GM13977 (cell line): ENCODE data around the gene CCNY.

Source experiments
- DNase-seq: peaks from one replicate; pipeline ENCODE4 v3.0.0; 2012; ENCODE audit warnings: low spot score
- in situ Hi-C: fragments of 300-500 bp; cut with MboI; formaldehyde crosslinking; loops from one replicate; pipeline ENCODE4 v1.12.0; 2022; ENCODE audit warnings: low sequenced_read_pairs, low pct_unique_long_range_greater_than_20kb, mixed read lengths, inconsistent platforms; ENCODE audit not compliant: unreplicated experiment
- TF ChIP-seq, protein P1 (sequence below): IDR thresholded peaks from 2 replicates; pipeline ENCODE4 v1.5.1; 2012; ENCODE audit warnings: mild to moderate bottlenecking, control low read depth; ENCODE audit not compliant: insufficient read depth; ENCODE audit errors: extremely low read depth, missing control alignments

Gene CCNY

DNA sequence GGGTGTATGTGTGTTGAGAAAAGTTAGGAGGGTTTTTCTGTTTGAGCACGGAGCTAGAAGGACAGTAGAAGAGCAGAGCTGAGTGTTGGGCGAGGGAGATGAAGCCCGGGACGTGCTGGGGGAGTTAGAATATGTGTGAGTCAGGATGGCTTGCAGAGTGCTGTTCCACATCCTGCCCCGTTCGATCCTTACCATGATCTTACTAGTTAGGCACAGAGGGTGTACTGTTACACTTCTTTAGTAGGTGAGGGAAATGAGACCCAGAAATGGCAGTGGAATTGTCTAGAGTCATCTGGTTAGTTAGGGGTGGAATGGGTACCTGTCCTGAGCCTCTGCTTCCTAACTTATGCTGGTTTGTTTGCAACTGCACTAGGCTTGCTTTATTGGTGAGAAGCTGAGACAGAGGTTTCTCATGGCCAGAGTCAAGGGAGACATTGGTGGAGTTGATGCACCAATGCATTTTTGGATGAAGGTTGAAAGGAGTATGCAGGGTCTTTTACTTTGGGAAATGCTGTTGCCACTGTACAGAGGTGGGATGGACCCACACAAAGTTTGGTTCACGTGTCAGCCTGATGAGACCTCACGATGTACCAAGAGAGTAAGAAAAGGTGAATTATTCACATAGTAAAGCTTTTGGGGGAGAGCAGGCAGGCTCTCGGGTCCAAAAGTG, 42.4 kb downstream of the CCNY start:
- no peak for DNase-seq
- TF ChIP-seq, protein P1, sequence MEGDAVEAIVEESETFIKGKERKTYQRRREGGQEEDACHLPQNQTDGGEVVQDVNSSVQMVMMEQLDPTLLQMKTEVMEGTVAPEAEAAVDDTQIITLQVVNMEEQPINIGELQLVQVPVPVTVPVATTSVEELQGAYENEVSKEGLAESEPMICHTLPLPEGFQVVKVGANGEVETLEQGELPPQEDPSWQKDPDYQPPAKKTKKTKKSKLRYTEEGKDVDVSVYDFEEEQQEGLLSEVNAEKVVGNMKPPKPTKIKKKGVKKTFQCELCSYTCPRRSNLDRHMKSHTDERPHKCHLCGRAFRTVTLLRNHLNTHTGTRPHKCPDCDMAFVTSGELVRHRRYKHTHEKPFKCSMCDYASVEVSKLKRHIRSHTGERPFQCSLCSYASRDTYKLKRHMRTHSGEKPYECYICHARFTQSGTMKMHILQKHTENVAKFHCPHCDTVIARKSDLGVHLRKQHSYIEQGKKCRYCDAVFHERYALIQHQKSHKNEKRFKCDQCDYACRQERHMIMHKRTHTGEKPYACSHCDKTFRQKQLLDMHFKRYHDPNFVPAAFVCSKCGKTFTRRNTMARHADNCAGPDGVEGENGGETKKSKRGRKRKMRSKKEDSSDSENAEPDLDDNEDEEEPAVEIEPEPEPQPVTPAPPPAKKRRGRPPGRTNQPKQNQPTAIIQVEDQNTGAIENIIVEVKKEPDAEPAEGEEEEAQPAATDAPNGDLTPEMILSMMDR, result no peak
- in situ Hi-C loops, result no loop called here

DNA sequence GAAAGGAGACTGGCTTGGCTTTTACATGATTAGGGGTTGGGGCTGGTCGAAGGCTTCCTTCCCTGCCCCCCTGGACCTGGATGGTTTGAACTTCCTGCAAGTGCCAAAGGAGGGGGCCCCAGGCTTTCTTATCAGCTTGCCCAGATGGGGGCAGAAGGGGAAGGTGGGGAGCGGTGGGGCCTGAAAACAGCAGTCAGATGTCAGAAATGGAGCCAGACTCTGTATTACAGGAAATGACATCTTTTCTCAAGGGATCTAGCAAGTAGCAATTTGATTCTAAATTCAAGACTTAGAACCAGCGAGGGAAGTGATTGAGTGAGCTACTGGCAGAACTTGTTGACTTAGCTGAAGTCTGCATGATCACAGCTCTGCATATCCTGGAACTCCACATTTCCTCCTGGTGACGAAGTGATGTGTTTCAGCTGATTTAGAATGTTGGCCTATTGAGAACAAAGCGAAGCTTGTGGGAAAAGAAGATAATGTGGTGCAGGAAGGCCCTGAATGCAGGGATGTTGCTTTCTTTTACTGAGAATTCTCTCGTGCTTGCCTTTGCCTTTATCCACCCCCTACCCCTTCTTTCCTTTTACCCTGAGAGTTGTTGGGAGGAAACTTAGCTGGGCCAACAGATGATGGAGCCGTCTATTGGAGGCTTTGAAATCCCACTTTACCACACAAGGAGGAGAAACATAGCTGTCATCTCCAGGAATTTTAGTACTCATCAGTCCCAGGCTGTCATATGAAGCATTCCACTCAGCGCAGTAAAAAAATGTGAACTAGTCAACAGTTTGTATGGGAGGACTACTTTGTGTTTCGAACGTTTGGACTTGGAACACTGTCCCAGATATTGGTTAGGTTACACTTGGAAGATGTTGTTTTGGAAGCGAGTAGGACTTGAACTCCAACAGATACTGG, 43.2 kb downstream of the CCNY start:
- DNase-seq, result peak; percentile 60
- TF ChIP-seq, protein P1, result peak; percentile 55
- in situ Hi-C loops, result no loop called here

DNA sequence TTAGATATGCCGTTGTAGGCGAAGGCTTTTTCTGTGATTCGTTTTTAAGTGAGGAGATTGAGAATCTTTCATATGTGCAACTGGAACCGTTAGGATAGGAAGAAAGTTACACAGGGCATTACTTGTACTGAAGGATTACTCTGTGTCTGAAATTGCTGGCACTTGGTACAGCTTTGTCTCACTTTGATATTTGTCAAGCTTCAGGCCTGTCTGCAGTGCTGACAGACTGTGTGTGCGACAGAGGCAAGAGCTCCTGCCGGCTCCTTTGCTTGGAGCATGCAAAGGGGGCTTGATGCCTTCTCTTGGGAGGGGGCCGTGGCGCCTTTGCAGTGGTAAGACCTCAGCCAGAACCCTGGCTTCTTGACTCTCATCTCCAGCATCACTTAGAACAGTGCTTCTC, 45.8 kb downstream of the CCNY start:
- TF ChIP-seq, protein P1, result no peak
- in situ Hi-C loops, result no loop called here
- DNase-seq, result no peak

DNA sequence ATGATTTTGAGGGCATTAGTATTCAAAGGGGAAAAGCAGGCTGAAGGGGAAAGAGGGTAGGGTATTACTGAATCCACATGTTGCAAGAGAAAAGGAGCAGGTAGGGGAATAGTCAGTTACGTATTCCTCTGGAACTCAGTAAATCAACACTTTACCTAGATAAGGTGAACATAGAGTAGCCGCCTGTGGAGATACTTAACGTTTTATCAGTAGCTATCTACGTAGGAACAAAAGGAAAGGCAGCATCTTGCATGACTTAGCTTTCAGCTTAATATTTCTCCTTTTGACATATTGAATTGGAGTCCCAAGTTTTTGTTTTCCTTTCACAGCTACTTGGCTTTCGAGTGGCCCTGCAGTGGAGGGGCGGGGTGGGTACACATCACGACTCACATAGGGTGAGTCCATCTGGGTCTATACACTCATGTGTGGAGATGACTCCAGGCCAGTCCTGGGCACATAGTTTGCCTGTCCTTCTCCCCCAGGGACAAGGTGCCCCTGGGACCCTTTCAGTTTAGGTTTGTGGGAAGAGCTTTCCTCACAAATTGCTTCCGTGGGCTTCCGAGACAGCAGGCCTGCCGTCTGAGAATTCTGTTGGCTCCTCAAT, 48.1 kb downstream of the CCNY start:
- DNase-seq, result no peak
- TF ChIP-seq, protein P1, result no peak
- in situ Hi-C loops, result no loop called here

DNA sequence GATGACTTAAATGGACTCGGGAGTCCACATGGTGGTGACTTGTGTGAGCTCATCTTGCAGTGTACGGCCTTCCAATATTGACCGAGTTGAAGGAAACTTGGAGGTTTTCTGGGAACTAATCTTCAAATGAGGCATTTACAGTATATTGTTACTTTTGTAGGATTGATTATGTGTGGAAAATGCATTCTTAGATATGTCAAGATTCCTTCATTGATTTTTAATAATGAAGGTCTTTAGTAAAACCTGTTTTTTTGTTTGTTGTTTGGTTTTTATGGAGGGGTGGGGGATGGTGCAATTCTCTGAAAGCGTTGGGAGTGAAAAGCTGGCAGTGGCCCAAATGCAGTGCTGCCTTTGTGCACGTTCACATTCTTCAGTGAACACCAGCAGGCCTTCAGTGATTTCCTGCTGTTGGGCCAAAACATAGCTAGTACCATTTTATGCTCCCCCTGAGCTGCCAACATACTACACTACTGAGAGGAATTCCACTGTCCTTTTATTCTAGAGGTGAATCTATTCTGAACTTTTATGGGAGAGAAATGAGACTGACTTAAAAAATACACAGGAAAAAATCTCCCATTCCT, 50.4 kb downstream of the CCNY start:
- in situ Hi-C loops, result no loop called here
- no peak for DNase-seq
- TF ChIP-seq, protein P1, result no peak

DNA sequence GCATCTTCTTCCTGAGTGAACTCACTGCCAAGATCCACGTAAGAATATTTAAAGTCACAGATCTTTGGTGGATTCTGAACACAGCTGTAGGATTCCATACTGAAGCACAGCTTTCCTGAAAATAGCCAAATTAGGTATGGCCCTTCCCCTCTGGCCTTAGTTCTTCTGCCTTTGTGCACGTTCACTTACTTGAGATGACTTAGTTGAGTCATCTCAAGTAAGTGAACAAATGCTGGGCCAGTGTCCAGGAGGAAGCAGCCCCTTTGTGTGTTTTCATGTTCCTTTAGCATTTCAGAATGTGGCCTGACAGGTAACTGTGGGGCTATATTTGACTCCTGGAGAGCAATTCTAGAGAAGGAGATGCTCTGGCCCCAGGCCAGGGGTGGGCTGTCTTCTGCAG, 51.5 kb downstream of the CCNY start:
- TF ChIP-seq, protein P1, result no peak
- in situ Hi-C loops, result no loop called here
- no peak for DNase-seq
